ENCODE measurements around the gene MYT1. TPM values are rescaled to one million over a fixed set of nuclear protein-coding genes. Genes with fewer than 3 reads are reported as not detected.

MYT1 gene
- total and polyA plus RNA-seq, 2 of the 13 experiments (the other 11 are each of a cell fraction or from before 2014, with no cell fraction given) = 0.58 to 2.5 TPM

- TF ChIP-seq ZNF383 (CRISPR knock-in tag; IDR thresholded peaks at IDR 0.05; ENCODE audit: borderline replicate concordance) (no peak), ZNF598 (CRISPR knock-in tag; IDR thresholded peaks at IDR 0.05; ENCODE audit: borderline replicate concordance) (peak; percentile 77), ERF (CRISPR knock-in tag; IDR thresholded peaks at IDR 0.05) (peak; percentile 91), THAP8 (CRISPR knock-in tag; IDR thresholded peaks at IDR 0.05; ENCODE audit: borderline replicate concordance) (no peak), BHLHE40 (IDR thresholded peaks at IDR 0.05; ENCODE audit: low read length) (peak; percentile 56; the same call in 1 of the 2 replicates), MNT (IDR thresholded peaks at IDR 0.05) (peak; percentile 66; the same call in 1 of the 2 replicates), PBX3 (CRISPR knock-in tag; IDR thresholded peaks at IDR 0.05; ENCODE audit: borderline replicate concordance) (no peak), ZNF451 (CRISPR knock-in tag; IDR thresholded peaks at IDR 0.05) (0 out of 2 replicates have a peak, but pooled peaks have one; percentile 16), MYNN (CRISPR knock-in tag; IDR thresholded peaks at IDR 0.05; ENCODE audit: low read depth) (peak; percentile 21; the same call in 1 of the 2 replicates), SIX1 (CRISPR knock-in tag; IDR thresholded peaks at IDR 0.05; ENCODE audit: borderline replicate concordance) (no peak; the same call in 1 of the 2 replicates), REST (IDR thresholded peaks at IDR 0.05; ENCODE audit: borderline replicate concordance in 1 of 2, low read depth in 1 of 2, low read length in 2 of 2) (0 out of 4 replicates have a peak, but pooled peaks of 1 of the 2 experiments have one; percentile 10), THRA (CRISPR knock-in tag; IDR thresholded peaks at IDR 0.05; ENCODE audit: borderline replicate concordance) (peak; percentile 63; the same call in 1 of the 2 replicates), MTF1 (CRISPR knock-in tag; IDR thresholded peaks at IDR 0.05) (no peak), ZHX1 (CRISPR knock-in tag; IDR thresholded peaks at IDR 0.05; ENCODE audit: low read depth) (no peak), HNF4A (CRISPR knock-in tag; IDR thresholded peaks at IDR 0.05) (peak; percentile 74), RELA (CRISPR knock-in tag; IDR thresholded peaks at IDR 0.05) (no peak)
Measured at GRCh38 chr20:64238115-64238825, 74.0 kb downstream of the MYT1 start (continued).

Data from HepG2 (cell line).